ENCODE measurements around the gene MACC1.

DNA sequence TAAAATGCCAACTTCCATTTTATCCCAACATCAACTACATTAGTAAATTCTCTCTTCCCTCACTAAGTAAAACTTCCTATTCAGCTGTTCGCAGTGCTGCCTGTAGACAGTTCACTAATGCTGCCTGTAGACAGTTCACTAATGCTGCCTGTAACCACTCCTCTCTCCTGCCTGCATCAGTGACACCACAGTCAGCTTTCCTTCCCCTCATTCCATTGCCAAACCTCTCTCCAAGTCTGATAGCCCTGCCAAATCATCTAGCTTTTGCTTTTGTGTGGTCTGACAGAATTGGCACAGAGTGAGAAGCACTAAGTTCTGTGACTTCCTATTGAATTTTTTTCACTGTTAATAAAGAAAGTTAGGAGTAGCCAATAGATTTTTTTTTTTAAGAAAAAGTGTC is 43.0 kb upstream of the MACC1 start:
- TF ChIP-seq, protein P1, sequence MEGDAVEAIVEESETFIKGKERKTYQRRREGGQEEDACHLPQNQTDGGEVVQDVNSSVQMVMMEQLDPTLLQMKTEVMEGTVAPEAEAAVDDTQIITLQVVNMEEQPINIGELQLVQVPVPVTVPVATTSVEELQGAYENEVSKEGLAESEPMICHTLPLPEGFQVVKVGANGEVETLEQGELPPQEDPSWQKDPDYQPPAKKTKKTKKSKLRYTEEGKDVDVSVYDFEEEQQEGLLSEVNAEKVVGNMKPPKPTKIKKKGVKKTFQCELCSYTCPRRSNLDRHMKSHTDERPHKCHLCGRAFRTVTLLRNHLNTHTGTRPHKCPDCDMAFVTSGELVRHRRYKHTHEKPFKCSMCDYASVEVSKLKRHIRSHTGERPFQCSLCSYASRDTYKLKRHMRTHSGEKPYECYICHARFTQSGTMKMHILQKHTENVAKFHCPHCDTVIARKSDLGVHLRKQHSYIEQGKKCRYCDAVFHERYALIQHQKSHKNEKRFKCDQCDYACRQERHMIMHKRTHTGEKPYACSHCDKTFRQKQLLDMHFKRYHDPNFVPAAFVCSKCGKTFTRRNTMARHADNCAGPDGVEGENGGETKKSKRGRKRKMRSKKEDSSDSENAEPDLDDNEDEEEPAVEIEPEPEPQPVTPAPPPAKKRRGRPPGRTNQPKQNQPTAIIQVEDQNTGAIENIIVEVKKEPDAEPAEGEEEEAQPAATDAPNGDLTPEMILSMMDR (IDR thresholded peaks at IDR 0.05; ENCODE audit: low read length) = no peak
- no peak for TF ChIP-seq EZH2 (IDR thresholded peaks at IDR 0.05; ENCODE audit: borderline replicate concordance, low read length)

All from OCI-LY1 (cell line).